Smooth muscle cell (in vitro differentiated cells): ENCODE data around the gene TMEM128. TPM values are rescaled to one million over a fixed set of nuclear protein-coding genes. Genes with fewer than 3 reads are reported as not detected.

ENCODE experiments used
- DNase-seq: peaks from one replicate; lab custom pipeline; 2025; ENCODE audit not compliant: unreplicated experiment; lab: John Stamatoyannopoulos, UW
- H2AFZ ChIP-seq: fragments of 200-600 bp; sonication (generic); 2 replicates; pipeline ENCODE4 v1.6.0; 2016; ENCODE audit warnings: antibody characterized with exemption, low read depth, mild to moderate bottlenecking
- H3F3A ChIP-seq: fragments of 200-600 bp; sonication (generic); 2 replicates; pipeline ENCODE4 v1.6.0; 2017; ENCODE audit warnings: antibody characterized with exemption, low read depth
- H3K27ac ChIP-seq: fragments of 200-600 bp; sonication (generic); 2 replicates; pipeline ENCODE4 v1.5.1; 2016; ENCODE audit warnings: low read depth, mild to moderate bottlenecking
- H3K27me3 ChIP-seq: fragments of 200-600 bp; sonication (generic); 2 replicates; pipeline ENCODE4 v1.6.1; 2016; ENCODE audit warnings: low read depth, mild to moderate bottlenecking
- H3K36me3 ChIP-seq: fragments of 200-600 bp; sonication (generic); 2 replicates; pipeline ENCODE4 v1.5.1; 2016; ENCODE audit warnings: low read depth
- H3K4me1 ChIP-seq: fragments of 200-600 bp; sonication (generic); 2 replicates; pipeline ENCODE4 v1.5.1; 2016; ENCODE audit warnings: low read depth
- H3K4me2 ChIP-seq: fragments of 200-600 bp; sonication (generic); 2 replicates; pipeline ENCODE4 v1.6.0; 2016; ENCODE audit warnings: mild to moderate bottlenecking
- H3K4me3 ChIP-seq: fragments of 200-600 bp; sonication (generic); 2 replicates; pipeline ENCODE4 v1.5.1; 2016; ENCODE audit warnings: mild to moderate bottlenecking
- H3K79me2 ChIP-seq: fragments of 200-600 bp; sonication (generic); 2 replicates; pipeline ENCODE4 v1.6.0; 2016; ENCODE audit warnings: low read depth, mild to moderate bottlenecking
- H3K9ac ChIP-seq: fragments of 200-600 bp; sonication (generic); 2 replicates; pipeline ENCODE4 v1.6.0; 2016; ENCODE audit warnings: low read depth
- H3K9me3 ChIP-seq: fragments of 200-600 bp; sonication (generic); replicated peaks from 2 replicates; pipeline ENCODE4 v1.5.1; 2016; ENCODE audit warnings: low read depth
- H4K20me1 ChIP-seq: fragments of 200-600 bp; sonication (generic); 2 replicates; pipeline ENCODE4 v1.6.0; 2016; ENCODE audit warnings: low read depth
- CTCF ChIP-seq: fragments of 200-600 bp; sonication (generic); IDR thresholded peaks from 2 replicates; pipeline ENCODE4 v1.5.1; 2017; ENCODE audit warnings: borderline replicate concordance, mild to moderate bottlenecking, antibody characterized with exemption; ENCODE audit not compliant: insufficient read depth, poor library complexity, severe bottlenecking
- WGBS: methylation state at CpG from one replicate; pipeline ENCODE4 v1.1.7; 2016; ENCODE audit warnings: low lambda C conversion rate; 5-methylcytosine and 5-hydroxymethylcytosine counted together
- polyA plus RNA-seq: library from polyadenylated mRNA; unstranded; fragments of >200 nt; fragmentation: Nextera tagmentation; extraction: Ambion mirVana; gene quantifications from 2 replicates; pipeline ENCODE4 v1.2.1, GENCODE V29; 2016
- total RNA-seq: library from RNA; depleted of rRNA; stranded (reverse); fragments of >200 nt; gene quantifications from 2 replicates; pipeline ENCODE4 v1.2.3, GENCODE V29; 2014

TMEM128 gene
- total and polyA plus RNA-seq, 2 experiments from 2014 or later: 44.2 to 45.4 TPM

- peaks cover 15% of the 10 kb centered on the region for H3K27me3 ChIP-seq
- H3F3A ChIP-seq: no peaks in the 10 kb centered on the region
- no peak for TF ChIP-seq CTCF
- DNase-seq: no peak
- no peaks in the 10 kb centered on the region for H3K36me3 ChIP-seq
- no peaks in the 10 kb centered on the region for H3K9me3 ChIP-seq
- no peak overlapping the region for H3K4me2 ChIP-seq
- no peak overlapping the region for H3K4me3 ChIP-seq
- H3K9ac ChIP-seq: no peak overlapping the region
- H2AFZ ChIP-seq: no peak overlapping the region
- H4K20me1 ChIP-seq: no peaks in the 10 kb centered on the region
- no peaks in the 10 kb centered on the region for H3K79me2 ChIP-seq
- H3K4me1 ChIP-seq: no peaks in the 10 kb centered on the region
- no peak overlapping the region for H3K27ac ChIP-seq
- 100% methylated on average over 2 of the region's 2 CpGs for WGBS
Observed at GRCh38 chr4:4233610-4234009, 14.4 kb downstream of the TMEM128 start.

GRCh38 chr4:4228356-4228668 lies 19.7 kb downstream of the TMEM128 start:
- WGBS: 88% methylated on average over 1 of the region's 1 CpG
- no peak for TF ChIP-seq CTCF
- Histone ChIP-seq H3K36me3 (no peaks in the 10 kb centered on the region), H3F3A (no peaks in the 10 kb centered on the region), H3K4me2 (no peak overlapping the region), H3K9me3 (no peaks in the 10 kb centered on the region), H4K20me1 (no peaks in the 10 kb centered on the region), H3K27ac (no peak overlapping the region), H3K79me2 (no peaks in the 10 kb centered on the region), H3K27me3 (peaks cover 68% of the 10 kb centered on the region), H3K9ac (no peak overlapping the region), H3K4me1 (no peaks in the 10 kb centered on the region), H2AFZ (no peak overlapping the region), H3K4me3 (no peak overlapping the region)
- DNase-seq: no peak

- no peak for DNase-seq
- Histone ChIP-seq H2AFZ (no peak overlapping the region), H3K9me3 (no peaks in the 10 kb centered on the region), H3K4me3 (no peak overlapping the region), H3K79me2 (no peaks in the 10 kb centered on the region), H3K4me2 (no peak overlapping the region), H3K4me1 (no peaks in the 10 kb centered on the region), H4K20me1 (no peaks in the 10 kb centered on the region), H3K36me3 (no peaks in the 10 kb centered on the region), H3F3A (no peaks in the 10 kb centered on the region), H3K27ac (no peak overlapping the region), H3K27me3 (peaks cover 72% of the 10 kb centered on the region), H3K9ac (no peak overlapping the region)
- TF ChIP-seq CTCF: no peak
- 36% methylated on average over 41 of the region's 51 CpGs for WGBS
Observed at GRCh38 chr4:4227510-4228355, 20.3 kb downstream of the TMEM128 start.
